GM12872 (cell line): Measurements from ENCODE around the gene CDK13.

ENCODE experiments used
- TF ChIP-seq, protein P1 (sequence below): IDR thresholded peaks from 3 replicates; pipeline ENCODE4 v1.5.1; 2011; ENCODE audit warnings: low read depth, mild to moderate bottlenecking, low read length, moderate library complexity; ENCODE audit not compliant: insufficient read depth

The CDK13 gene

DNA sequence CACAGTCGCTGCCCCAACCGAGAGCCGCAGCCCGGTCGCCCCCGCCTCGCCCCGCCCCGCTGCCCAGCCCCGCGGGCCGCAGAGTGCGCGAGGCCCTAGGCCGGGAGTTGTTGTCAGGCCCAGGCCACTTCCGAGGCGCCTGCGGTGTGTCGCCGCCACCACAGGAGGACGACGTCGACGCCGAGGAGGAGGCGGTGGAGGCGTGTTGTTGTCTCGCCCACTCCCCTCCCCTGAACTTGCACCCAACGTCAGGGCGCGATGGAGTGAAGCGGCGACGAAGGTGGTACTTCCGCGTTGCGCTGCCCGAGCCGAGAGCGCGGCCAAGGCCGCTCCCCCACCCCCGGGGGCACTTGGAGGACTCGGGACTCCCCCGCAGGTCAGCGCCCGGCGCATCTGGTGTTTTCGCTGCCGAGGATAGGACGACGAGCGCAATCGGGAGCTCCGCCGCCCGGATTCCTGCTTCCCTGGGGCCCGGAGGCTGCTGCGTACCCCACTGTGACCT is at the start of gene CDK13:
TSS of gene CDK13 (plus strand) at position 286 of the 502 bp plus-strand sequence. CDS start 386 bp downstream, outside the sequence.
- TF ChIP-seq, protein P1, sequence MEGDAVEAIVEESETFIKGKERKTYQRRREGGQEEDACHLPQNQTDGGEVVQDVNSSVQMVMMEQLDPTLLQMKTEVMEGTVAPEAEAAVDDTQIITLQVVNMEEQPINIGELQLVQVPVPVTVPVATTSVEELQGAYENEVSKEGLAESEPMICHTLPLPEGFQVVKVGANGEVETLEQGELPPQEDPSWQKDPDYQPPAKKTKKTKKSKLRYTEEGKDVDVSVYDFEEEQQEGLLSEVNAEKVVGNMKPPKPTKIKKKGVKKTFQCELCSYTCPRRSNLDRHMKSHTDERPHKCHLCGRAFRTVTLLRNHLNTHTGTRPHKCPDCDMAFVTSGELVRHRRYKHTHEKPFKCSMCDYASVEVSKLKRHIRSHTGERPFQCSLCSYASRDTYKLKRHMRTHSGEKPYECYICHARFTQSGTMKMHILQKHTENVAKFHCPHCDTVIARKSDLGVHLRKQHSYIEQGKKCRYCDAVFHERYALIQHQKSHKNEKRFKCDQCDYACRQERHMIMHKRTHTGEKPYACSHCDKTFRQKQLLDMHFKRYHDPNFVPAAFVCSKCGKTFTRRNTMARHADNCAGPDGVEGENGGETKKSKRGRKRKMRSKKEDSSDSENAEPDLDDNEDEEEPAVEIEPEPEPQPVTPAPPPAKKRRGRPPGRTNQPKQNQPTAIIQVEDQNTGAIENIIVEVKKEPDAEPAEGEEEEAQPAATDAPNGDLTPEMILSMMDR: peak; percentile 22; the same call in 1 of the 3 replicates

DNA sequence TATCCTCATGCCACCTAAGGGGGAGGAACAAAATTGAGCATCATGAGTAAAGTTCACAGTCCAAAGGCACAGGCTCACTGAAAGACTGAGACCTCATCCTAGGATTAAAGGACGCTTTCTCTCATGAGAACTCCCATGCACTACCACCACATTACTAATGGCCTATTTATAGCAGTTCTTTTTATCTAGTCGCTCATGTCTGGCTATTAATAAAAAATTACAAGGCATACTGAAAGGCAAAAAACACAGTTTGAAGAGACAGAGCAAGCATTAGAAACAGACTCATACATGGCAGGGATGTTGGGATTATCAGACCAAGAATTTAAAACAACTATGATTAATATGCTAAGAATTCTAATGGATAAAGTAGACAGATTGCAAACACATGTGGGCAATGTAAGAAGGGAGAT is 46.0 kb upstream of the CDK13 start:
- TF ChIP-seq, protein P1: no peak

DNA sequence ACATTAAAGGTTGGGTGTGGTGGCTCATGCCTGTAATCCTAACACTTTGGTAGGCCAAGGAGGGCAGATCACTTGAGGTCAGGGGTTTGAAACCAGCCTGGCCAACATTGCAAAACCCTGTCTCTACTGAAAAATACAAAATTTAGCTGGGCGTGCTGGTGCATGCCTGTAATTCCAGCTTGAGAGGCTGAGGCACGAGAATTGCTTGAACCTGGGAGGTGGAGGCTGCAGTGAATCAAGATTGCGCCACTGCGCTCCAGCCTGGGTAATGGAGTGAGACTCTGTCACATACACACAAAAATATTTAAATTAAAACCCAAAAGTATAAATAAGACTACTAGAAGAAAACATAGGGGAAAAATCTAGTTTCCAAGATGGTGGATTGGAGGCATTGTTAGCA is 41.9 kb upstream of the CDK13 start:
- TF ChIP-seq, protein P1: no peak

DNA sequence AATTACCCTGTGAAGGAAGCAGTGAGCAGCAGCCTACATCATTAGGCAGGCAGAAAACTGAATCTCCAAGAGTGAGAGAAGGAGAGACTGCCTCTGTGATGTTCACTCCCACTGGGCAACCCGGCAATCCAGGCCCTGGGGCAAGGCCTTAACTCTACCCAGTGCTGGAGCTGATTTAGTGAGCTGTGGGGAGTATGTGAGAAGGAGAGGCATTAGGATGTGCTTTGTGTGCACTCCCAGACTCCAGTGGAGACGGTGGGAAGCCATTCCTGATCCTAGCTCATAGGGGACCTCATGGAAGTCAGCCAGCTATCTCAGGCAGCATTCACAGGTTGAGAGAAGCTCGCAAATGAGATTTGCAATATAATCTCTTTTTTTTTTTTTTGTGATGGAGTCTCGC is 41.1 kb upstream of the CDK13 start:
- TF ChIP-seq, protein P1: no peak

DNA sequence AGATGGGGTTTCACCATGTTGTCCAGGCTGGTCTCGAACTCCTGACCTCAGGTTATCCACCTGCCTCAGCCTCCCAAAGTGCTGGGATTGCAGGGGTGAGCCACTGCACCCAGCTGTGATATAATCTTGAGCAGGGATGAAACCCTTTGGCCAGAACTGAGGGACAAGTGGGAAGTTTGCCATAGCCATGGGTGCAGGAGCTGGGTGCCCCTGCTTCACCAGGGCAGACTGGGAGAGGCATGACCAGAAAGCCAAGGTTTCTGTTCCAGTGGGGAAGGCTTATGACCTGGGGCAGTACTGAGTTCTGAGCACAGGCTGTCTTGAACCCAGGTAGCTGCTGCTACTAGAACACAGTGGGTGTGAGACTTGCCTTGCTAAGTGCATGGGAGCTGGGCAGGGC is 40.5 kb upstream of the CDK13 start:
- TF ChIP-seq, protein P1: no peak

DNA sequence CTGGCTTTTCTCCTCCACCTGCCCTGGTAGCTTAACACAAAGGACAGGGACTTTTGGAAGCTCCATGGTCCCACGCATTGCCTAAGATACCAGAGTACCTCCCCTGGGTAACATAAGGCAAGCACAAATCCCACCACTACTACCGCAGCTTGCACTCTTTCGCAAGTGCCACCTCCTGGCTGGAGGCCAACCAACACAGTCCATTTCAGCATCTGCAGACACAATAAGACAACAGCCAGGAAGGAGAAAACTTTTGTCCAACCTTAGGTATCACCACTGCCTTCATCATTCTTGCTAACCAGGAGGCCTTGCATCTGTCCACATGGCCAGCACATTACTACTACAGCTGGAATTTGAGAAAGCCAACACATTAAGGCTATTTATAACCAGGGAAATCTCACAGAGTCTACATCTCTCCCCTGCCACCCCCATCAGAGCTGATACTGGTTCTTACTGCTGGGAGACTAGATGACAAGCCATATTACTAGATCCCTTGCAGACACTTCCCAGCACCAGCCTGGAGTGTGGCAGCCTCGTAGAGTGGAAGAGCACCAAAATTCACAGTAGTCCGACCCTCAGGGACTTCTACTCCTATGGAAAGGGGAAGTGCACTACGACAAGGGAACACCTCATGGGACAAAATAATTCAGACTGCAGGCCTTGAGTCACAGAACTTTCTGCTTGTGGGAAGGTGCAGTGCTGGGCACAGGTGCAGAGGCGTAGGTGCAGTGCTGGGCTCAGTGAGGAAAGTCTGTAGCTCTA is 39.8 kb upstream of the CDK13 start:
- TF ChIP-seq, protein P1: no peak

DNA sequence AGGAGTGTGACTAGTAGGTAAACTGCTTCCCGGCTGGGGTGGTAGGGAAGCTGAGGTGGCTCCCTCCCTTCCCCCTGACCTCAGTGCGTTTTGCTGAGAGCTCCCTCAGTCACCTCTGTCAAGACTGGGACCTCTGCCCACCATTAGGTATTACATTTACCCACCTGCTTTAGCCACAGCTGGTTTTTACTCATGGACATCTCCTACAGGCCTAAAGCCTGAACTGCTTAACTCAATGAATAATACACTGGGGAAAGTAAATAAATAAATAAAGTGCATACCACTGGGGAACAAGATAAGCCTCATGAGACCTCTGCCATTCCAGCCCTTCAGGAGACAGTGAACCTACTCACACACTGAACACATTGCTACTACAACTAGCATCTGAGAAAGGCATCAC is 38.9 kb upstream of the CDK13 start:
- TF ChIP-seq, protein P1: no peak
